ENCODE results near the gene ALKBH4. TPM values are rescaled to one million over a fixed set of nuclear protein-coding genes. Genes with fewer than 3 reads are reported as not detected.
"Not testable (repeated sequence)": the region's sequence is repeated elsewhere in the genome, so short reads cannot be mapped to it uniquely, and the experiment has no call there.

The ALKBH4 gene
- polyA plus RNA-seq, 4 donors = 6.7 to 10.1 (median 8.9) TPM

DNA sequence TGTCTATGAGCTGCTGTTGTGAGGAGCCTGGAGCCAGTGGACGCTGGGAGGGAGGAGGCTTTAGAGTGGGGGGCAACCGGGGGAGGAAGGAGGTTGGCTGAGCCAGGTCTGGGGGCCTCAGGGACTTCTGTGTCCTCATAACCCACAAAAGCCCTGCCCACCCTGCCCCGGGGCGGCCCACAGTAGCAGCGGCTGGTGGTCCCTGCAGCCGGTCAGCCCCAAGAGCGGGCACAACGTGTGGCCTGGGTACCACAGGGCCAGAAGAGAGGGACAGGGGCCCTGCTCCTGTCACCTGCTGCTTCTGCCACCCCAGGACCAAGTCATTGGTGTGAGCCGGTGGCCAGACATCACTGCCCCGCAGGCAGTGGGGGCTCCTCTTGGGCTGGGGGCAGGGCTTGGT, 17.3 kb upstream of the ALKBH4 start:
- not testable (repeated sequence) for FAIRE-seq; H3K27ac ChIP-seq (ENCODE audit: low read depth in 1 of 3, low read length in 2 of 3); H3K9me3 ChIP-seq (ENCODE audit: control insufficient read depth in 2 of 2, insufficient read depth in 1 of 2, low read depth in 1 of 2, low read length in 1 of 2); H3K4me1 ChIP-seq (ENCODE audit: control insufficient read depth in 3 of 3, insufficient read depth in 2 of 3, low read depth in 1 of 3, low read length in 2 of 3); H3K36me3 ChIP-seq (ENCODE audit: control insufficient read depth in 3 of 3, insufficient read depth in 2 of 3, low read depth in 1 of 3, low read length in 3 of 3); H3K4me3 ChIP-seq (ENCODE audit: low read depth in 1 of 3, low read length in 3 of 3); H3K27me3 ChIP-seq (ENCODE audit: control insufficient read depth in 3 of 3, insufficient read depth in 3 of 3, low read length in 3 of 3); DNase-seq
- no CpG with 5 or more reads among the region's 10 CpGs for WGBS, 3 donors

DNA sequence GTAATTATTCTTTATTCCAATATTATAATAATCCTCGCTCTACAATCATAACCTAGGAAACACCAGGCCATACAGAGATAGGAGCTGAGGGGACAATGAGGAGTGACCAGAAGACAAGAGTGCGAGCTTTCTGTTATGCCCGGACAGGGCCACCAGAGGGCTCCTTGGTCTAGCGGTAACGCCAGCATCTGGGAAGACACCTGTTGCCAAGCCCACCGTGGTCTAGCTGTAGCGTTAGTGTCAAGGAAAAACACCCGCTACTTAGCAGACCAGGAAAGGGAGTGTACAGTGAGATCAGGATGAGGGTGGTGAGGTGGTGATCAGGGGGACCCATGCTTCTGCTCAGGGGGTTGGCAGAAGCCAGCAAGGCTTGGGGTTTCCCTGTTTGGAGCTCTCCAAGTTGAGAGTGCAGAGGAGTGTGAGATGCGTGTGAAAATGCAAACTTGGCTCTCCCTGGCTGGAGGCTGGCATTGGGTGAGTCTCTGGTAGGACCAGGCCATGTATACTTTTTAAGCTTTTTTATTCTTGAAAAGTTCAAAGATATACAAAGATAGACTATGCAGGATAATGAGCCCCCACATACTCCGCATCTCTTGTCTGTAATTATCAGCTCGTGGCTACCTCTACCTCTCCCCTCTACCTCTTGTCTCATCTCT, 15.4 kb upstream of the ALKBH4 start:
- not testable (repeated sequence) for H3K27ac ChIP-seq (ENCODE audit: low read depth in 1 of 3, low read length in 2 of 3); H3K9me3 ChIP-seq (ENCODE audit: control insufficient read depth in 2 of 2, insufficient read depth in 1 of 2, low read depth in 1 of 2, low read length in 1 of 2)
- 2 to 7% (median 7%) methylated on average over 6 to 8 of the region's 11 CpGs for WGBS, 3 donors

DNA sequence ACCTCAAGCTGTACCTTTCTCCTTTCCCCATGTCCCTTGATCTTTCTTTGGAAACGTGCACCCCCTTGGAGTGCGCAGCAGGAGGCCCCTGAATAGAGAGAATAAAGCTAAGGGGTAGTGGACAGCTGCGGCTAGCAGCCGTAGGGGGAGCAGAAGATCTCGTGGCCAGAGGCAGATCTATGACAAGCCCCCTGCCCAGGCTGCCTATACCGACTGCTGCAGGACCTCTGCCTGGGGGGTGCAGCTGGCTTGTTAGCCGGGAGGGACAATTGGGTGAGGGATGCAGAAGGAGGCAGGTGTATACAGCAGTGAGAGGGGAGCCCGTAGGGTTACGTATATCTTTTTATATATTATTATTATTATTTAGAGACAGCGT, 14.5 kb upstream of the ALKBH4 start:
- not testable (repeated sequence) for FAIRE-seq; H3K27ac ChIP-seq (ENCODE audit: low read depth in 1 of 3, low read length in 2 of 3); DNase-seq; H3K4me1 ChIP-seq (ENCODE audit: control insufficient read depth in 3 of 3, insufficient read depth in 2 of 3, low read depth in 1 of 3, low read length in 2 of 3); H3K27me3 ChIP-seq (ENCODE audit: control insufficient read depth in 3 of 3, insufficient read depth in 3 of 3, low read length in 3 of 3); H3K9me3 ChIP-seq (ENCODE audit: control insufficient read depth in 2 of 2, insufficient read depth in 1 of 2, low read depth in 1 of 2, low read length in 1 of 2); H3K36me3 ChIP-seq (ENCODE audit: control insufficient read depth in 3 of 3, insufficient read depth in 2 of 3, low read depth in 1 of 3, low read length in 3 of 3); H3K4me3 ChIP-seq (ENCODE audit: low read depth in 1 of 3, low read length in 3 of 3)
- WGBS, 3 donors = 0 to 2% (median 0%) methylated on average over 2 of the region's 10 CpGs

More for the DNA sequence above, 15.4 kb upstream of the ALKBH4 start:
- H3K4me1 ChIP-seq (ENCODE audit: control insufficient read depth in 3 of 3, insufficient read depth in 2 of 3, low read depth in 1 of 3, low read length in 2 of 3); H3K36me3 ChIP-seq (ENCODE audit: control insufficient read depth in 3 of 3, insufficient read depth in 2 of 3, low read depth in 1 of 3, low read length in 3 of 3); FAIRE-seq; H3K4me3 ChIP-seq (ENCODE audit: low read depth in 1 of 3, low read length in 3 of 3); H3K27me3 ChIP-seq (ENCODE audit: control insufficient read depth in 3 of 3, insufficient read depth in 3 of 3, low read length in 3 of 3); DNase-seq: not testable (repeated sequence)

DNA sequence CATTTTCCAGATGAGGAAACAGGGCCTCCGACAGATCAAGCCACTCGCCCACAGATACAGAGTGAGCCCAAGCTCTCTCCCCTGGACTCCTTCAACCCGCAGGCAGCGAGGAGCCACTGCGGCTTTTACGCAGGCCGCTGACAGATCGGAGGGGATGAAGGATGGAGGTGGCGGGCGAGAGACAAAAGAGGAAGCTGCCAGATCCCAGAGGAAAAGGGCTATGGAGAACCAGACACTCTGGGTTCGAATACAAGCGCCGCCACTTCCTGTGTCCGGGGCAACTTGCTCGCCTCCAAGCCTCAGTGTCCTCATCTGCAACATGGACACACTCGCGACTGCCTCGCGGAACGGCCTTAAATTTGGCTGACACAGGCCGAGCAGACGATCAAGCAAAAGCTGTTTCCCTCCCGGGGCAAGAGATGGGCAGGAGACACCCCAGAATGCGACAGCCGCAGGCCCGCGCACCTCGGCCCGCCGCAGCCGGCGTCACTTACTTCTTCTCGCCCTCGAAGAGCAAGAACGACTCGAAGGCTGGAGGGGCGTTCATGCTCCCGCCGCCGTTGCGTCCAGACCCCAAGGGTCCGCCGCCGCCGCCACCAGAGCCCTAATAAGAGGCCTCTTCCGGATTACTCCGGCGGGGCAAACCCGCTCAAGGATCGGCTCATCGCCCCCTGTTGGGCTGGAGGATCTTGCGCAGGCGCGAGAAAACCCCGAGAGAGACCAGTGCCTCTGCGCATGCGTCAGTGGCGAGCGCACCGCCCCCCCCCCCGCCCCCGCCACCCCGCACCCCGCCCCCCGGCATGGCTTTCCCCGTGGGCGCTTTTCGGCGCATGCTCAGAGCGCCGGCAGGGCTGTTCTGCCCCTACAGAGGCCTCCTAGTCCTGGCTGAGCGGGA, 13.9 kb upstream of the ALKBH4 start, which contains the start of gene POLR2J:
Gene POLR2J (minus strand): TSS at position 609 of the 895 bp plus-strand sequence. CDS start 62 bp downstream, at position 547.
- H3K9me3 ChIP-seq (ENCODE audit: control insufficient read depth in 2 of 2, insufficient read depth in 1 of 2, low read depth in 1 of 2, low read length in 1 of 2); H3K36me3 ChIP-seq (ENCODE audit: control insufficient read depth in 3 of 3, insufficient read depth in 2 of 3, low read depth in 1 of 3, low read length in 3 of 3); H3K27ac ChIP-seq (ENCODE audit: low read depth in 1 of 3, low read length in 2 of 3); FAIRE-seq; H3K27me3 ChIP-seq (ENCODE audit: control insufficient read depth in 3 of 3, insufficient read depth in 3 of 3, low read length in 3 of 3); H3K4me1 ChIP-seq (ENCODE audit: control insufficient read depth in 3 of 3, insufficient read depth in 2 of 3, low read depth in 1 of 3, low read length in 2 of 3): not testable (repeated sequence)
- H3K4me3 ChIP-seq (ENCODE audit: low read depth in 1 of 3, low read length in 3 of 3) = peak within 1 kb of the TSS in 2 of 3 donors; percentile 38 to 41
- WGBS, 3 donors = 0% methylated on average over 9 to 57 of the region's 72 CpGs
- peak; percentile 30 to 51 for DNase-seq

DNA sequence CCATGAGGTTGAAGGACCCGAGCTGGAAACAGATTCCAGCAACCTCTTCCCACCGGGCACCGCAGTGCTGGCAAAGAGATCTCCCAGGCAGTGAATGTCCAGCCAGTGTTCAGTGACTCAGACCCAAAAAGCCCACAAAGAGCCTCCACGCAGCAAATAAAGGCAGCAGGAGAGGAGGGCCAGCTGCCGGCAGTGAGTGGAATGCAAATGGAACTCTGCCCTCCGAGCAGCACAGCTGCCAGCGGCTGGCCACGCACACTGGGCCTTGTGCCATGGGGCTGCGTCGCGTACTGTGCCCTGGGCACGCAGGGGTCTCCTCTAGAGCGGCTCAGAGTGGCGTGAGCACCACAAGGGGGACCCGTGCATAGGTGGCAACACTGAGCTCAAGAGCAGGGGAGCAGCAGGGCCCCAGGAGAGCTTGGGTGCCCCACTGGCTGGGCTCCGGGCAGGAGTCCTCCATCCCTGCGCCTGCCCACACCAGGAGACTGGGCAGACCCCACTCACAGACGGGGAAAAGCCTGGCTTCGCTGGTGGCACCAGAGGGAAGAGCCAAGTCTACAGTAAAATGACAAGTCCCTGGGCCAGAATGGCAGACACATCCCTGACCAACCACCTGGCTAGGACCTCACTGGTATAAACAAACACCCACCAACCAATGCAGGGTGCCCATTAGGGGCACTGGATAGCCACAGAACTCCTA, 10.2 kb upstream of the ALKBH4 start:
- H3K9me3 ChIP-seq (ENCODE audit: control insufficient read depth in 2 of 2, insufficient read depth in 1 of 2, low read depth in 1 of 2, low read length in 1 of 2); DNase-seq; FAIRE-seq; H3K27ac ChIP-seq (ENCODE audit: low read depth in 1 of 3, low read length in 2 of 3); H3K4me3 ChIP-seq (ENCODE audit: low read depth in 1 of 3, low read length in 3 of 3); H3K4me1 ChIP-seq (ENCODE audit: control insufficient read depth in 3 of 3, insufficient read depth in 2 of 3, low read depth in 1 of 3, low read length in 2 of 3); H3K27me3 ChIP-seq (ENCODE audit: control insufficient read depth in 3 of 3, insufficient read depth in 3 of 3, low read length in 3 of 3): not testable (repeated sequence)
- peaks cover 0 to 35% (median 2%) of the 10 kb centered on the region in 3 donors for H3K36me3 ChIP-seq (ENCODE audit: control insufficient read depth in 3 of 3, insufficient read depth in 2 of 3, low read depth in 1 of 3, low read length in 3 of 3)
- 81 to 83% (median 82%) methylated on average over 5 to 16 of the region's 19 CpGs for WGBS, 3 donors

DNA sequence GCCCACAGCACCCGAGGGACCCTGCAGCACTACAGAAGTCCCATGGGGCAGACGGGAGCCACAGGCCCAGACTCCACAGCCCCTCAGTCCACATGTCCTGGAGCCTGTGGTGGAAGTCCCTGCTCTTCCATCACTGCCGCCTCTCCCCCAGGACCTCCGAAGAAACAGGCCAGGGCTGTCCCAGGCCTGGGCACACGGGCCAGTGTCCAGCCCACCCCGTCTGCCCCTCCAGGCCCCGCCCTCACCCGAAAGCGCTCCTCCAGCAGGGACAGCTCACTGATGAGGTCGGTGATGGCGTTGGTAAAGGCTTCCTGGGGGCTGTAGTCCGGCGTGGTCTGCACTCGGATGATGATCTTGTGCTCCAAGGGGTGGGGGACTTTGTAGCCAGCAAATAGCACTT, 9.5 kb upstream of the ALKBH4 start:
- not testable (repeated sequence) for H3K4me3 ChIP-seq (ENCODE audit: low read depth in 1 of 3, low read length in 3 of 3); H3K4me1 ChIP-seq (ENCODE audit: control insufficient read depth in 3 of 3, insufficient read depth in 2 of 3, low read depth in 1 of 3, low read length in 2 of 3); H3K27me3 ChIP-seq (ENCODE audit: control insufficient read depth in 3 of 3, insufficient read depth in 3 of 3, low read length in 3 of 3); H3K27ac ChIP-seq (ENCODE audit: low read depth in 1 of 3, low read length in 2 of 3); H3K9me3 ChIP-seq (ENCODE audit: control insufficient read depth in 2 of 2, insufficient read depth in 1 of 2, low read depth in 1 of 2, low read length in 1 of 2); DNase-seq; FAIRE-seq
- peaks cover 0 to 43% (median 2%) of the 10 kb centered on the region in 3 donors for H3K36me3 ChIP-seq (ENCODE audit: control insufficient read depth in 3 of 3, insufficient read depth in 2 of 3, low read depth in 1 of 3, low read length in 3 of 3)
- 84 to 86% (median 85%) methylated on average over 4 to 14 of the region's 14 CpGs for WGBS, 3 donors

DNA sequence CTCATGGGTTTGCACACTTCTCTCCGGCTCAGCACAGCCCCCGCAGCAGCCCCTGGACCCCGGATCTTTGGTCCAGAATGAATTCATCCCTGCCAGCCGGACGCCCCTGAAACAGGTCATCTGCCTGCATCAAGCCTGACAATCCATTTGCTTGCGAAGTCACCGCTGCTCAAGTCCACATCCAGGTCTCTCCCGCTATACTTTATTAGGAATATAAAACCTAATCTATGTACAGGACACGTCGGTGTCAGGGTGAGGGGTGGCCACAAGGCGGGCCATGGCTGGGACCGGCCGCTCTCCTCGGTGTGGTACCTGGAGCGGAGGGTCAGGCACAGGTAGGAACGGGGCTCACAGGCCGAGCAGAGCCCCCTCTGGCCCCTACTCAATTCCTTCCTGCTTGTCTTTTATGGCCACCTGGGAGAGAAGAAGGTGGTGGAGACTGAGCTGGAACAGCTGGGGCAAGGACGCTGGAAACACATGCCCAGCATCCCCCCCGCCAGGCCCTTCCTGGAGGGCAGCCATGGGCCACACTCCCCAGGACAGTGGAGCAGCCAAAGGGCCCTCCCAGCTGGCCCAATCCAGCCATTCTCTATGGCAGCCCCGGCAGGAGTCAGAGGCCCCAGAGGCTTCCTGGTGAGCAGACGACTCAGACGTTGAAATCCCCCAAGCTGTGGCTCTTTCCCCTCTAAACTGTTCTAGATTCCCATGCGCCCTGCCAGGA, 8.8 kb upstream of the ALKBH4 start:
- Histone ChIP-seq H3K9me3 (ENCODE audit: control insufficient read depth in 2 of 2, insufficient read depth in 1 of 2, low read depth in 1 of 2, low read length in 1 of 2) (no peaks in the 10 kb centered on the region), H3K4me3 (ENCODE audit: low read depth in 1 of 3, low read length in 3 of 3) (no peak overlapping the region), H3K27ac (ENCODE audit: low read depth in 1 of 3, low read length in 2 of 3) (no peak overlapping the region), H3K36me3 (ENCODE audit: control insufficient read depth in 3 of 3, insufficient read depth in 2 of 3, low read depth in 1 of 3, low read length in 3 of 3) (peaks cover 0 to 50% (median 2%) of the 10 kb centered on the region in 3 donors), H3K4me1 (ENCODE audit: control insufficient read depth in 3 of 3, insufficient read depth in 2 of 3, low read depth in 1 of 3, low read length in 2 of 3) (peaks cover 0 to 4% (median 0%) of the 10 kb centered on the region in 3 donors), H3K27me3 (ENCODE audit: control insufficient read depth in 3 of 3, insufficient read depth in 3 of 3, low read length in 3 of 3) (no peaks in the 10 kb centered on the region)
- FAIRE-seq (no peak), DNase-seq (no peak)
- WGBS, 3 donors = 79 to 84% (median 83%) methylated on average over 22 to 23 of the region's 23 CpGs
